Ovary (tissue), 3 donors: Measurements from ENCODE around the gene DOCK4.

Experiments used
- CTCF ChIP-seq, 3 donors: fragments of 450-650 bp in 2 of 3; fragments of 200-600 bp in 1 of 3; IDR thresholded peaks; one replicate each; pipeline versions ENCODE4 v1.5.1 to v1.8.0; 2016 to 2022; ENCODE audit warnings: antibody characterized with exemption in 3 of 3, mild to moderate bottlenecking in 1 of 3
- EP300 ChIP-seq: sonication (generic); formaldehyde crosslinking; IDR thresholded peaks from one replicate; pipeline ENCODE4 v1.6.1; 2017; ENCODE audit warnings: antibody characterized with exemption
- POLR2A ChIP-seq: fragments of 450-650 bp; IDR thresholded peaks from one replicate; pipeline ENCODE4 v1.6.1; 2017; ENCODE audit warnings: antibody characterized with exemption, mild to moderate bottlenecking, moderate library complexity
- donor health status: DM: no; HTN: no; CAD: no.

- TF ChIP-seq CTCF (IDR thresholded peaks at IDR 0.05) (no peak), POLR2A (no peak), EP300 (no peak)
Measured at GRCh38 chr7:111886233-111886632, 320.0 kb downstream of the DOCK4 start.
